ENCODE data around the gene MYL6B. TPM values are rescaled to one million over a fixed set of nuclear protein-coding genes. Genes with fewer than 3 reads are reported as not detected.
A peak's percentile ranks its signal among the peaks of the same experiment; 100 is the strongest.

MYL6B gene
- total RNA-seq, 3 donors from 2014 or later: 13.0 to 39.8 (median 22.7) TPM

DNA sequence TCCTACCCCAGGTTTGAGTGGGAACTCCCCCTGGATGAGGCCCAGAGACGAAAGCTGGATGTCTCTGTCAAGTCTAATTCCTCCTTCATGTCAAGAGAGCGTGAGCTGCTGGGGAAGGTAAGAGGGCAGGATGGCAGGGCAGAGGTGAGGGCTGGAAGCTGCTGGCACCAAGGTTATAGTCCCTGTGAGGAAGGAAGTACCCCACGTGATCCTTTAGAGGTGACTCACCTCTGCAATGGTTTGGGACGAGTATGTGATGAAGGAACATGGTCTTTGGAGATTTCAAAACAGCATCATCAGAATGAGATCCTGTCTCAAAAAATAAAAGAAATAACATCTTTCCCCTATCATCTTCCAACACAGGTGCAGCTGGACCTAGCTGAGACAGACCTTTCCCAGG, 9.2 kb upstream of the MYL6B start:
- TF ChIP-seq, protein P1, sequence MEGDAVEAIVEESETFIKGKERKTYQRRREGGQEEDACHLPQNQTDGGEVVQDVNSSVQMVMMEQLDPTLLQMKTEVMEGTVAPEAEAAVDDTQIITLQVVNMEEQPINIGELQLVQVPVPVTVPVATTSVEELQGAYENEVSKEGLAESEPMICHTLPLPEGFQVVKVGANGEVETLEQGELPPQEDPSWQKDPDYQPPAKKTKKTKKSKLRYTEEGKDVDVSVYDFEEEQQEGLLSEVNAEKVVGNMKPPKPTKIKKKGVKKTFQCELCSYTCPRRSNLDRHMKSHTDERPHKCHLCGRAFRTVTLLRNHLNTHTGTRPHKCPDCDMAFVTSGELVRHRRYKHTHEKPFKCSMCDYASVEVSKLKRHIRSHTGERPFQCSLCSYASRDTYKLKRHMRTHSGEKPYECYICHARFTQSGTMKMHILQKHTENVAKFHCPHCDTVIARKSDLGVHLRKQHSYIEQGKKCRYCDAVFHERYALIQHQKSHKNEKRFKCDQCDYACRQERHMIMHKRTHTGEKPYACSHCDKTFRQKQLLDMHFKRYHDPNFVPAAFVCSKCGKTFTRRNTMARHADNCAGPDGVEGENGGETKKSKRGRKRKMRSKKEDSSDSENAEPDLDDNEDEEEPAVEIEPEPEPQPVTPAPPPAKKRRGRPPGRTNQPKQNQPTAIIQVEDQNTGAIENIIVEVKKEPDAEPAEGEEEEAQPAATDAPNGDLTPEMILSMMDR (IDR thresholded peaks at IDR 0.05): no peak
- Histone ChIP-seq H3K36me3 (ENCODE audit: low read depth) (peaks cover 2% of the 10 kb centered on the region), H3K4me1 (ENCODE audit: low read depth) (peaks cover 14% of the 10 kb centered on the region), H3K4me3 (no peak overlapping the region), H3K9me3 (no peaks in the 10 kb centered on the region)
- intact Hi-C loops (cut with DNase I, micrococcal nuclease): no loop called here
- DNase-seq (no peak), ATAC-seq (peak; percentile 46)

DNA sequence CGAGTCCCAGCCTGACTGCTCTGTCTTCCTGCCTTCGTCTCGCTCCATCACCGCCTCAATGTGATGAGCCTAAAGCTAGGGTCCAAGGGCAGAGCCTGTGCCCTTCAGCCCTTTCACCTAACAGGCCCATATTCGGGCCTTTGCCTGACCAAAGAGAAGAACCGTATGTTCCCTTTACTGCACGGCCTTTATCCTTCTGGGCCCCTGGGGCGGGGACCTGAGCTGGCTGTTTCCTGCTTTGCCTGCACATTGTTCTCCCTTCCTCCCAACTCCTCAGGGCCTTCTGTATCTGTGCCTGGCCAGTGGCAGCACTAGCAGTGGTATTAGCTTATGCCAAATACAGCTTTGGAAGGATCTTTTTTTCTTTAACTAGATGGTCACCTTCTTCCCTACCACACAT, 8.5 kb upstream of the MYL6B start:
- Histone ChIP-seq H3K36me3 (ENCODE audit: low read depth) (no peaks in the 10 kb centered on the region), H3K4me3 (no peak overlapping the region), H3K4me1 (ENCODE audit: low read depth) (peaks cover 14% of the 10 kb centered on the region), H3K9me3 (no peaks in the 10 kb centered on the region)
- ATAC-seq: peak; percentile 77
- intact Hi-C loops (cut with DNase I, micrococcal nuclease): no loop called here
- TF ChIP-seq, protein P1 (IDR thresholded peaks at IDR 0.05): no peak
- peak in 2 of 3 donors; percentile 63 for DNase-seq

DNA sequence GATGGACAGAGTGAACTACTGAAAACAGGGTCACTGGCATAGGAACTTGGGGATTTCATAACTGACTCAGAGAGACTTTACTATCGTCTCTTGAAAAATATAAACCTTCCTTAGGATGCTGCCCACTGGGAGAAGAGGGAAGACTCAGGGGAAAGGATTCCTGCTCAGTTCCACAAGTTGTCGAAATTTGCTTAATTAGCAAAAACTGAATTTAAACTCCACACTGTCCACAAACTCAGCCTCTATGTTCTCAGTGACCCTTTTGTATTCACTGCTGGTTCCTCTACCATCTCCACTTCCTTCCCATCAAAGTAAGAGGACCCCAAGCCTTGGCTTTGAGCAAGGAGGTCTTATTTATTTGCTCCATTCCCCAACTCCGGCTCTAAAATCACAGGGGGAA, 7.2 kb upstream of the MYL6B start:
- H3K36me3 ChIP-seq (ENCODE audit: low read depth): no peaks in the 10 kb centered on the region
- DNase-seq (no peak), ATAC-seq (no peak)
- H3K4me3 ChIP-seq: no peak overlapping the region
- TF ChIP-seq, protein P1 (IDR thresholded peaks at IDR 0.05): no peak
- intact Hi-C loops (cut with DNase I, micrococcal nuclease): no loop called here
- no peaks in the 10 kb centered on the region for H3K9me3 ChIP-seq
- H3K4me1 ChIP-seq (ENCODE audit: low read depth): peaks cover 14% of the 10 kb centered on the region

DNA sequence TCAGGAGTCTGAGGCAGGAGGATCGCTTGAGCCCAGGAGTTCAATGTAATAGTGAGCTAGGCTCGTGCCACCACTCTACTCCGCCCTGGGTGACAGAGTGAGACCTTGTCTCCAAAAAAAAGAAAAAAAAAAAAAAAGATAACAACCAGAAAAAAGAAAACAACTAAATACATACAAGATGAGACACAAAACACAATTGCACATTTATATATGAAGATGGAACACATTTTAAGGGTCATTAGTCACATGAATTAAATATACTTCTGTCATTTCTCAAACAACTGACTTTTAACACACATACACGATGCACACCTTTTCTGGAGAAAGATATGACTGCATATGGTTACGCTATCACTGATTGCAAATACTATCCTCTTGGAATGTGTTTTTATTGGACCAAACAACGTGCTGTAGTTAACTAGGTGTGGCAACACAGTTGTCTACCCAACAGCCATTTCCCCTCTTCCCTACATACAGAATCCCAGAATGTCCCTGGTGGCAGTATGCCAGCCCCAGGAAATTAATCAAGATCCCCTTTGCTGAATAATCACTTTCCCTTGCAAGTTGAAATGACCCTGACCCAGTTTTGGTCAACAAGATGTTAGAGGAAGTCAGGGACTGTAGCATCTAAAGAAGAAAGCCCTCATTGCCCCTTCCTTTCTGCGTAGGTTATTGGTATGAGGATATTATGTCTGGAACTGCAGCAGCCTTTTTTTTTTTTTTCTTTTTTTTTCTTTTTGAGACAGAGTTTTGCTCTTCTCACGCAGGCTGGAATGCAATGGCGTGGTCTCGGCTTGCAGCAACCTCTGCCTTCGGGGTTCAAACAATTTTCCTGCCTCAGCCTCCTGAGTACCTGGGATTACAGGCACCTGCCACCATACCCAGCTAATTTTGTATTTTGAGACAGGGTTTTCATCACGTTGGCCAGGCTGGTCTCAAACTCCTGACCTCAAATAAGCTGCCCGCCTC, 5.6 kb upstream of the MYL6B start:
- TF ChIP-seq, protein P1 (IDR thresholded peaks at IDR 0.05): no peak
- peak in 2 of 3 donors; percentile 39 to 71 for DNase-seq
- intact Hi-C loops (cut with DNase I, micrococcal nuclease): no loop called here
- H3K9me3 ChIP-seq: no peaks in the 10 kb centered on the region
- ATAC-seq: peak; percentile 87
- peaks cover 18% of the 10 kb centered on the region for H3K4me1 ChIP-seq (ENCODE audit: low read depth)
- H3K36me3 ChIP-seq (ENCODE audit: low read depth): no peaks in the 10 kb centered on the region
- no peak overlapping the region for H3K4me3 ChIP-seq

DNA sequence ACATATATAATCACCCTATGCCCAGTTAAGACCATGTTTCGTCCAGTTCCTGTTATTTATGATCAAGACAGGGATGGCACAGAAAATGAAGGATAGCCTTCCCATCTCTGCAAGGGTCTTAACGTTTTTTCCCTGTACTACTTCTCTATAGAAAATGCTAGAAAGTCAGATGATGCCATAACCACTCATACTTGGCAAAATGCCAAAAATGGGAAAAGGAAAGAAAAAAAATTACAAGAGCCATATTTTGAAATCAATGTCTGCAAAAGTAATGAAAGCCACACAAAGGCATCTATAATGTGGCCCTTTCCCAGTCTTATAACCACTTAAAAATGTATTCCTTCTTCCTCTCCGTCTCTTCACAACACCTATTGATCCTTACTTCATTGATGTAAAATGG, 1.8 kb upstream of the MYL6B start:
- no peaks in the 10 kb centered on the region for H3K36me3 ChIP-seq (ENCODE audit: low read depth)
- peaks cover 25% of the 10 kb centered on the region for H3K4me1 ChIP-seq (ENCODE audit: low read depth)
- TF ChIP-seq, protein P1 (IDR thresholded peaks at IDR 0.05): no peak
- ATAC-seq: no peak
- H3K9me3 ChIP-seq: no peaks in the 10 kb centered on the region
- intact Hi-C loops (cut with DNase I, micrococcal nuclease): no loop called here
- no peak overlapping the region for H3K4me3 ChIP-seq
- no peak for DNase-seq
